GM12878 (cell line): ENCODE measurements around the gene TBC1D24. TPM values are rescaled to one million over a fixed set of nuclear protein-coding genes. Genes with fewer than 3 reads are reported as not detected.

ENCODE experiments used
- CBFB ChIP-seq: IDR thresholded peaks from 2 replicates; pipeline ENCODE4 v1.6.1; 2016; ENCODE audit warnings: antibody characterized with exemption, low read depth
- DPF2 ChIP-seq: fragments of 450-650 bp; IDR thresholded peaks from 2 replicates; pipeline ENCODE4 v1.6.1; 2017; ENCODE audit warnings: mild to moderate bottlenecking
- EGR1 ChIP-seq, 2 experiments: IDR thresholded peaks; 1 replicate in 1 of 2; 2 replicates in 1 of 2; pipeline ENCODE4 v1.6.1; 2011 to 2012; ENCODE audit warnings: low read depth in 2 of 2, low read length in 2 of 2, borderline replicate concordance in 1 of 2, mild to moderate bottlenecking in 1 of 2, moderate library complexity in 1 of 2
- EZH2 ChIP-seq: IDR thresholded peaks from 2 replicates; pipeline ENCODE4 v1.6.1; 2012; ENCODE audit warnings: low read depth, mild to moderate bottlenecking, control low read depth, inconsistent platforms, low read length, borderline replicate concordance; ENCODE audit not compliant: control insufficient read depth
- HDAC6 ChIP-seq: fragments of 200-600 bp; sonication (generic); IDR thresholded peaks from one replicate; pipeline ENCODE4 v1.8.0; 2017; ENCODE audit warnings: antibody characterized with exemption; ENCODE audit not compliant: unreplicated experiment
- MEF2A ChIP-seq: IDR thresholded peaks from 2 replicates; pipeline ENCODE4 v1.6.1; 2011; ENCODE audit warnings: low read depth, mild to moderate bottlenecking, low read length, moderate library complexity; ENCODE audit not compliant: insufficient read depth
- NBN ChIP-seq: fragments of 450-650 bp; IDR thresholded peaks from 2 replicates; pipeline ENCODE4 v1.6.1; 2016
- NR2F1 ChIP-seq: fragments of 450-650 bp; conservative IDR thresholded peaks from 2 replicates; pipeline ENCODE4 v1.6.1; 2017; ENCODE audit warnings: mild to moderate bottlenecking
- POU2F2 ChIP-seq: IDR thresholded peaks from 3 replicates; pipeline ENCODE4 v1.6.1; 2011; ENCODE audit warnings: low read depth, mild to moderate bottlenecking, low read length, borderline replicate concordance
- RB1 ChIP-seq: fragments of 450-650 bp; formaldehyde crosslinking; IDR thresholded peaks from 2 replicates; pipeline ENCODE4 v1.6.1; 2017; ENCODE audit warnings: mild to moderate bottlenecking, borderline replicate concordance
- RFX5 ChIP-seq: IDR thresholded peaks from 2 replicates; pipeline ENCODE4 v1.6.1; 2011; ENCODE audit warnings: low read depth, low read length, improper control_type of control experiment
- RUNX3 ChIP-seq: IDR thresholded peaks from 2 replicates; pipeline ENCODE4 v1.6.1; 2012; ENCODE audit warnings: low read length, inconsistent platforms
- SIX5 ChIP-seq: IDR thresholded peaks from 2 replicates; pipeline ENCODE4 v1.6.1; 2011; ENCODE audit warnings: mild to moderate bottlenecking, low read depth, low read length, moderate library complexity; ENCODE audit not compliant: severe bottlenecking
- SMC3 ChIP-seq: IDR thresholded peaks from 2 replicates; pipeline ENCODE4 v1.6.1; 2011; ENCODE audit warnings: low read length, improper control_type of control experiment, borderline replicate concordance
- SP1 ChIP-seq: IDR thresholded peaks from one replicate; pipeline ENCODE4 v1.6.1; 2011; ENCODE audit warnings: low read depth, low read length
- SRF ChIP-seq, 2 experiments: IDR thresholded peaks; 2 replicates each; pipeline ENCODE4 v1.6.1; 2011; ENCODE audit warnings: low read depth in 2 of 2, low read length in 2 of 2, mild to moderate bottlenecking in 1 of 2, moderate library complexity in 1 of 2
- STAT3 ChIP-seq: IDR thresholded peaks from 2 replicates; pipeline ENCODE4 v1.6.1; 2011; ENCODE audit warnings: low read depth, low read length, improper control_type of control experiment
- ZBED1 ChIP-seq: IDR thresholded peaks from 2 replicates; pipeline ENCODE4 v1.6.1; 2016; ENCODE audit warnings: borderline replicate concordance
- ZNF24 ChIP-seq: fragments of 450-650 bp; IDR thresholded peaks from 2 replicates; pipeline ENCODE4 v1.6.1; 2017; ENCODE audit warnings: antibody characterized with exemption, mild to moderate bottlenecking
- ZNF384 ChIP-seq: IDR thresholded peaks from 2 replicates; pipeline ENCODE4 v1.6.1; 2012; ENCODE audit warnings: low read depth, mild to moderate bottlenecking, low read length, improper control_type of control experiment, borderline replicate concordance
- polyA plus RNA-seq, 11 experiments: library from polyadenylated mRNA; depleted of rRNA in 4 of 11; unstranded in 6 of 11; stranded (reverse) in 5 of 11; fragments of >200 nt; fragmentation: Nextera tagmentation in 4 of 11; fragmentation: Illumina TruSeq in 1 of 11; extraction: Ambion mirVana in 4 of 11; extraction: Trizol in 1 of 11; gene quantifications; 1 replicate in 1 of 11; 2 replicates in 10 of 11; pipeline versions ENCODE4 v1.2.1 to v1.2.3, GENCODE V29; 2011 to 2016; ENCODE audit warnings: inconsistent platforms in 2 of 11, missing spikeins in 2 of 11, low read depth in 1 of 11
- total RNA-seq, 4 experiments: library from RNA; depleted of rRNA in 3 of 4; stranded (reverse); fragments of >200 nt in 3 of 4; fragmentation: Illumina TruSeq in 1 of 4; extraction: Trizol in 1 of 4; gene quantifications; 2 replicates each; pipeline versions ENCODE4 v1.2.1 to v1.2.3, GENCODE V29; 2013 to 2021
- TF ChIP-seq, protein P1 (sequence below): IDR thresholded peaks from 2 replicates; pipeline ENCODE4 v1.6.1; 2011; ENCODE audit warnings: mild to moderate bottlenecking, low read depth, low read length, moderate library complexity; ENCODE audit not compliant: insufficient replicate concordance
- TF ChIP-seq, protein P2 (sequence below): fragments of 150-350 bp; IDR thresholded peaks from 2 replicates; pipeline ENCODE4 v1.6.1; 2016; ENCODE audit warnings: low read depth, low read length
- TF ChIP-seq, protein P3 (sequence below): fragments of 450-650 bp; conservative IDR thresholded peaks from 2 replicates; pipeline ENCODE4 v1.6.1; 2017; ENCODE audit warnings: mild to moderate bottlenecking, moderate library complexity
- TF ChIP-seq, protein P4 (sequence below): fragments of 450-650 bp; IDR thresholded peaks from 2 replicates; pipeline ENCODE4 v1.6.1; 2016; ENCODE audit warnings: mild to moderate bottlenecking

TBC1D24 gene
- total and polyA plus RNA-seq, 10 of the 15 experiments (the other 5 are each of a cell fraction or from before 2014, with no cell fraction given), result 1.1 to 9.6 (median 4.5) TPM

DNA sequence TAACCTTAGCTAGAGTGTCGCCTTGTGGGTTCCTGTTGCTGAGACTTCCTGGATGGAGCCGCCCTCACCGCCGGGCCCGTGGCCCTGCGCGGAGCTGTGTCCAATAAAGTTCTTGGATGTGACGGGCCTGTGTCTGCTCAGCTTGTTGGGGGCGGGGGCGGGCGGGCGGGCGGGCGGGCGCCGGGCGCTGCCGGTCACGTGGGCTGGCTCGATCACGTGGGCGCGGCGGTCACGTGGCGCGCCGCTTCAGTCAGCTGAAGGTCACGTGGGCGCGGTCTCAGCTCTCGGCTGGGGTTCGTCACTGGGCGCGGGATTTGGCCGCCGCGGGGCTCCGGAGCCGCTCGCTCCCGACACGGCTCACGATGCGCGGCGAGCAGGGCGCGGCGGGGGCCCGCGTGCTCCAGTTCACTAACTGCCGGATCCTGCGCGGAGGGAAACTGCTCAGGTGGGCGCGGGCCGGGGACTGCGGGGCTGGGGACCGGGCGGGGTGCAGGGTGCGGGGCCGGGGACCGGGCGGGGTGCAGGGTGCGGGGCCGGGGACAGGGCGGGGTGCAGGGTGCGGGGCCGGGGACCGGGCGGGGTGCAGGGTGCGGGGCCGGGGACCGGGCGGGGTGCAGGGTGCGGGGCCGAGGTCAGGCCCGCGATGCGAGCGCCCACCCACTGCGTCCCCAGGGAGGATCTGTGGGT, 45.3 kb downstream of the TBC1D24 start, which contains the start of gene AMDHD2 (continued):
- TF ChIP-seq, protein P1, sequence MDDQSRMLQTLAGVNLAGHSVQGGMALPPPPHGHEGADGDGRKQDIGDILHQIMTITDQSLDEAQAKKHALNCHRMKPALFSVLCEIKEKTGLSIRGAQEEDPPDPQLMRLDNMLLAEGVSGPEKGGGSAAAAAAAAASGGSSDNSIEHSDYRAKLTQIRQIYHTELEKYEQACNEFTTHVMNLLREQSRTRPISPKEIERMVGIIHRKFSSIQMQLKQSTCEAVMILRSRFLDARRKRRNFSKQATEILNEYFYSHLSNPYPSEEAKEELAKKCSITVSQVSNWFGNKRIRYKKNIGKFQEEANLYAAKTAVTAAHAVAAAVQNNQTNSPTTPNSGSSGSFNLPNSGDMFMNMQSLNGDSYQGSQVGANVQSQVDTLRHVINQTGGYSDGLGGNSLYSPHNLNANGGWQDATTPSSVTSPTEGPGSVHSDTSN, result peak; percentile 73
- peak; percentile 27 for TF ChIP-seq SP1
- no peak for TF ChIP-seq HDAC6
- TF ChIP-seq DPF2, result no peak
- no peak for TF ChIP-seq NBN
- TF ChIP-seq, protein P2, sequence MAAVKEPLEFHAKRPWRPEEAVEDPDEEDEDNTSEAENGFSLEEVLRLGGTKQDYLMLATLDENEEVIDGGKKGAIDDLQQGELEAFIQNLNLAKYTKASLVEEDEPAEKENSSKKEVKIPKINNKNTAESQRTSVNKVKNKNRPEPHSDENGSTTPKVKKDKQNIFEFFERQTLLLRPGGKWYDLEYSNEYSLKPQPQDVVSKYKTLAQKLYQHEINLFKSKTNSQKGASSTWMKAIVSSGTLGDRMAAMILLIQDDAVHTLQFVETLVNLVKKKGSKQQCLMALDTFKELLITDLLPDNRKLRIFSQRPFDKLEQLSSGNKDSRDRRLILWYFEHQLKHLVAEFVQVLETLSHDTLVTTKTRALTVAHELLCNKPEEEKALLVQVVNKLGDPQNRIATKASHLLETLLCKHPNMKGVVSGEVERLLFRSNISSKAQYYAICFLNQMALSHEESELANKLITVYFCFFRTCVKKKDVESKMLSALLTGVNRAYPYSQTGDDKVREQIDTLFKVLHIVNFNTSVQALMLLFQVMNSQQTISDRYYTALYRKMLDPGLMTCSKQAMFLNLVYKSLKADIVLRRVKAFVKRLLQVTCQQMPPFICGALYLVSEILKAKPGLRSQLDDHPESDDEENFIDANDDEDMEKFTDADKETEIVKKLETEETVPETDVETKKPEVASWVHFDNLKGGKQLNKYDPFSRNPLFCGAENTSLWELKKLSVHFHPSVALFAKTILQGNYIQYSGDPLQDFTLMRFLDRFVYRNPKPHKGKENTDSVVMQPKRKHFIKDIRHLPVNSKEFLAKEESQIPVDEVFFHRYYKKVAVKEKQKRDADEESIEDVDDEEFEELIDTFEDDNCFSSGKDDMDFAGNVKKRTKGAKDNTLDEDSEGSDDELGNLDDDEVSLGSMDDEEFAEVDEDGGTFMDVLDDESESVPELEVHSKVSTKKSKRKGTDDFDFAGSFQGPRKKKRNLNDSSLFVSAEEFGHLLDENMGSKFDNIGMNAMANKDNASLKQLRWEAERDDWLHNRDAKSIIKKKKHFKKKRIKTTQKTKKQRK, result no peak
- TF ChIP-seq ZNF24, result no peak
- TF ChIP-seq CBFB, result no peak
- TF ChIP-seq MEF2A, result peak; percentile 64; the same call in 1 of the 2 replicates
- peak; percentile 83; the same call in 2 of the 3 replicates for TF ChIP-seq POU2F2
- TF ChIP-seq, protein P3, sequence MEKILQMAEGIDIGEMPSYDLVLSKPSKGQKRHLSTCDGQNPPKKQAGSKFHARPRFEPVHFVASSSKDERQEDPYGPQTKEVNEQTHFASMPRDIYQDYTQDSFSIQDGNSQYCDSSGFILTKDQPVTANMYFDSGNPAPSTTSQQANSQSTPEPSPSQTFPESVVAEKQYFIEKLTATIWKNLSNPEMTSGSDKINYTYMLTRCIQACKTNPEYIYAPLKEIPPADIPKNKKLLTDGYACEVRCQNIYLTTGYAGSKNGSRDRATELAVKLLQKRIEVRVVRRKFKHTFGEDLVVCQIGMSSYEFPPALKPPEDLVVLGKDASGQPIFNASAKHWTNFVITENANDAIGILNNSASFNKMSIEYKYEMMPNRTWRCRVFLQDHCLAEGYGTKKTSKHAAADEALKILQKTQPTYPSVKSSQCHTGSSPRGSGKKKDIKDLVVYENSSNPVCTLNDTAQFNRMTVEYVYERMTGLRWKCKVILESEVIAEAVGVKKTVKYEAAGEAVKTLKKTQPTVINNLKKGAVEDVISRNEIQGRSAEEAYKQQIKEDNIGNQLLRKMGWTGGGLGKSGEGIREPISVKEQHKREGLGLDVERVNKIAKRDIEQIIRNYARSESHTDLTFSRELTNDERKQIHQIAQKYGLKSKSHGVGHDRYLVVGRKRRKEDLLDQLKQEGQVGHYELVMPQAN, result peak; percentile 94
- TF ChIP-seq RFX5, result no peak
- no peak for TF ChIP-seq ZNF384
- TF ChIP-seq EGR1 (IDR thresholded peaks at IDR 0.05; ENCODE audit: borderline replicate concordance in 1 of 2, low read depth in 2 of 2, low read length in 2 of 2), result peak; percentile 45 to 82
- TF ChIP-seq STAT3, result no peak
- peak in 1 of 2 experiments; percentile 63; a peak in 1 of 4 replicates for TF ChIP-seq SRF (IDR thresholded peaks at IDR 0.05; ENCODE audit: low read depth in 2 of 2, low read length in 2 of 2)
- peak; percentile 48 for TF ChIP-seq RUNX3
- no peak for TF ChIP-seq EZH2
- TF ChIP-seq RB1, result peak; percentile 79; the same call in 1 of the 2 replicates
- no peak for TF ChIP-seq SMC3
- TF ChIP-seq ZBED1, result no peak; the same call in 1 of the 2 replicates
- TF ChIP-seq, protein P4, sequence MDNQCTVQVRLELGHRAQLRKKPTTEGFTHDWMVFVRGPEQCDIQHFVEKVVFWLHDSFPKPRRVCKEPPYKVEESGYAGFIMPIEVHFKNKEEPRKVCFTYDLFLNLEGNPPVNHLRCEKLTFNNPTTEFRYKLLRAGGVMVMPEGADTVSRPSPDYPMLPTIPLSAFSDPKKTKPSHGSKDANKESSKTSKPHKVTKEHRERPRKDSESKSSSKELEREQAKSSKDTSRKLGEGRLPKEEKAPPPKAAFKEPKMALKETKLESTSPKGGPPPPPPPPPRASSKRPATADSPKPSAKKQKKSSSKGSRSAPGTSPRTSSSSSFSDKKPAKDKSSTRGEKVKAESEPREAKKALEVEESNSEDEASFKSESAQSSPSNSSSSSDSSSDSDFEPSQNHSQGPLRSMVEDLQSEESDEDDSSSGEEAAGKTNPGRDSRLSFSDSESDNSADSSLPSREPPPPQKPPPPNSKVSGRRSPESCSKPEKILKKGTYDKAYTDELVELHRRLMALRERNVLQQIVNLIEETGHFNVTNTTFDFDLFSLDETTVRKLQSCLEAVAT, result no peak
- no peak for TF ChIP-seq SIX5
- TF ChIP-seq NR2F1, result 0 out of 2 replicates have a peak, but pooled peaks have one; percentile 30
